Brain microvascular endothelial cell (primary cell): ENCODE data around the gene BCL7C.

Experiments
- DNase-seq: peaks from one replicate; pipeline ENCODE4 v3.0.0-alpha.2; 2020
- H3K27ac ChIP-seq: fragments of 250-450 bp; sonication (Bioruptor Pico); 2 replicates; pipeline ENCODE4 v1.5.1; 2020; ENCODE audit warnings: mild to moderate bottlenecking, moderate library complexity
- H3K27me3 ChIP-seq: fragments of 250-450 bp; sonication (Bioruptor Pico); replicated peaks from 2 replicates; pipeline ENCODE4 v1.5.1; 2020; ENCODE audit warnings: mild to moderate bottlenecking
- H3K36me3 ChIP-seq: fragments of 250-450 bp; sonication (Bioruptor Pico); replicated peaks from 2 replicates; pipeline ENCODE4 v1.5.1; 2020; ENCODE audit warnings: mild to moderate bottlenecking
- H3K4me3 ChIP-seq: 2 replicates; pipeline ENCODE4 v1.5.1; 2011; ENCODE audit warnings: low read depth, mild to moderate bottlenecking, control low read depth, low read length, moderate library complexity
- in situ Hi-C: cut with HindIII; loops from 2 replicates; pipeline ENCODE4 v1.10.0; 2017; ENCODE audit warnings: low sequenced_read_pairs, low pct_ligation_motif_present
- TF ChIP-seq, protein P1 (sequence below): IDR thresholded peaks from 2 replicates; pipeline ENCODE4 v1.5.1; 2011; ENCODE audit warnings: low read depth, mild to moderate bottlenecking, moderate library complexity, low read length, control low read depth, inconsistent platforms; ENCODE audit errors: missing control alignments

Gene BCL7C

DNA sequence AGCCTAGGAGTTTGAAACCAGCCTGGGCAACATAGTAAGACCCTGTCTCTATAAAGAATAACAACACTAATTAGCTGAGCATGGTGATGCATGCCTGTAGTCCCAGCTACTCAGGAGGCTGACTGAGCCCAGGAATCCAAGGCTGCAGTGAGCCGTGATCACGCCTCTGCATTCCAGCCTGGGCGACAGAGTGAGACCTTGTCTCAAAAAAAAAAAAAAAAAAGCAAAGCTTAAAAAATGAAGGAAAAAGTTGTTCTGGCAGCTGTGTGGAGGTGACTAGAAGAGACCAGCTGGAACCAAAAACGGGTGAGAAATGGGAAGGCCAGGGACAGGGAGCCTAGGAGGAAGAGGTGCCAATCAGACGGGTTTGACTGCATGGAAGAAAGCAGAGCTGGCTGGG lies 4.2 kb downstream of the BCL7C start:
- H3K27ac ChIP-seq: no peak overlapping the region
- H3K36me3 ChIP-seq: peaks cover 18% of the 10 kb centered on the region
- no peaks in the 10 kb centered on the region for H3K27me3 ChIP-seq
- no peak for DNase-seq
- in situ Hi-C loops: loop anchor here (25.0 kb wide), 1 partner anchor 102 kb away; the partner anchor contains the start of gene ZNF629
- H3K4me3 ChIP-seq: no peak overlapping the region
- TF ChIP-seq, protein P1, sequence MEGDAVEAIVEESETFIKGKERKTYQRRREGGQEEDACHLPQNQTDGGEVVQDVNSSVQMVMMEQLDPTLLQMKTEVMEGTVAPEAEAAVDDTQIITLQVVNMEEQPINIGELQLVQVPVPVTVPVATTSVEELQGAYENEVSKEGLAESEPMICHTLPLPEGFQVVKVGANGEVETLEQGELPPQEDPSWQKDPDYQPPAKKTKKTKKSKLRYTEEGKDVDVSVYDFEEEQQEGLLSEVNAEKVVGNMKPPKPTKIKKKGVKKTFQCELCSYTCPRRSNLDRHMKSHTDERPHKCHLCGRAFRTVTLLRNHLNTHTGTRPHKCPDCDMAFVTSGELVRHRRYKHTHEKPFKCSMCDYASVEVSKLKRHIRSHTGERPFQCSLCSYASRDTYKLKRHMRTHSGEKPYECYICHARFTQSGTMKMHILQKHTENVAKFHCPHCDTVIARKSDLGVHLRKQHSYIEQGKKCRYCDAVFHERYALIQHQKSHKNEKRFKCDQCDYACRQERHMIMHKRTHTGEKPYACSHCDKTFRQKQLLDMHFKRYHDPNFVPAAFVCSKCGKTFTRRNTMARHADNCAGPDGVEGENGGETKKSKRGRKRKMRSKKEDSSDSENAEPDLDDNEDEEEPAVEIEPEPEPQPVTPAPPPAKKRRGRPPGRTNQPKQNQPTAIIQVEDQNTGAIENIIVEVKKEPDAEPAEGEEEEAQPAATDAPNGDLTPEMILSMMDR: no peak

- Histone ChIP-seq H3K27ac (no peak overlapping the region), H3K36me3 (peaks cover 18% of the 10 kb centered on the region), H3K4me3 (no peak overlapping the region), H3K27me3 (no peaks in the 10 kb centered on the region)
- no peak for DNase-seq
- TF ChIP-seq, protein P1: no peak
- in situ Hi-C loops: loop anchor here (25.0 kb wide), 1 partner anchor 102 kb away; the partner anchor contains the start of gene ZNF629
Measured at GRCh38 chr16:30888856-30889499, 4.9 kb downstream of the BCL7C start.

- H3K36me3 ChIP-seq: peaks cover 18% of the 10 kb centered on the region
Measured at GRCh38 chr16:30887927-30888326, 6.0 kb downstream of the BCL7C start.

DNA sequence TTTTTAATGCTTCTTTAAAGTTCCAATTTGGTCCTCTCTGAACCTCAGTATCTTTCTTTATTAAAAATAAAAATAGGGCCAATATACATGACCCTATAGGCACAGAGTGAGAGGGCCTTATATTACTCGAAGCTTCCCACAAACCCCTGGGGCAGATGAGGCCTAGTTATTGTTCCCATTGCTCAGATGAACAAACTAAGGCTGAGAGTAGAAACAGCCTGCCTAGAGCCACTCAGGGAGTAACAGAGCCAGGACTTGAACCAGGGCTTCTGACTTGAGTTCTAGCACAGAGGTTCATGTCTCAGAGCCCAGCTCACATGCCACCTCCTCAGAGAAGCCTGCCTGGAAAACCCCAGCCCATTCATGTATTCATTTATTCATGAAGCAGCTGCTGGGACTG lies 7.7 kb downstream of the BCL7C start:
- Histone ChIP-seq H3K4me3 (no peak overlapping the region), H3K27me3 (no peaks in the 10 kb centered on the region), H3K36me3 (peaks cover 22% of the 10 kb centered on the region), H3K27ac (no peak overlapping the region)
- TF ChIP-seq, protein P1: no peak
- no peak for DNase-seq
- in situ Hi-C loops: loop anchor here (25.0 kb wide), 1 partner anchor 99 kb away; the partner anchor contains the start of gene ZNF629

More at GRCh38 chr16:30887927-30888326, 6.0 kb downstream of the BCL7C start:
- H3K4me3 ChIP-seq: no peak overlapping the region
- no peak for DNase-seq
- H3K27me3 ChIP-seq: no peaks in the 10 kb centered on the region
- in situ Hi-C loops: loop anchor here (25.0 kb wide), 1 partner anchor 101 kb away; the partner anchor contains the start of gene ZNF629
- TF ChIP-seq, protein P1: no peak
- H3K27ac ChIP-seq: no peak overlapping the region

GRCh38 chr16:30885196-30885595 lies 8.7 kb downstream of the BCL7C start:
- in situ Hi-C loops: loop anchor here (25.0 kb wide), 1 partner anchor 98 kb away; the partner anchor contains the start of gene ZNF629
- Histone ChIP-seq H3K27me3 (no peaks in the 10 kb centered on the region), H3K4me3 (no peak overlapping the region), H3K36me3 (peaks cover 19% of the 10 kb centered on the region), H3K27ac (no peak overlapping the region)
- TF ChIP-seq, protein P1: no peak
- DNase-seq: no peak
